K562 (cell line): ENCODE measurements around the gene CROCC2. TPM values are rescaled to one million over a fixed set of nuclear protein-coding genes. Genes with fewer than 3 reads are reported as not detected.

Source experiments
- CAMTA2 ChIP-seq: fragments of 250-450 bp; sonication (Bioruptor Pico); conservative IDR thresholded peaks from 2 replicates; pipeline ENCODE4 v1.5.1; 2022
- KDM5B ChIP-seq: fragments of 200-600 bp; sonication (generic); IDR thresholded peaks from 2 replicates; pipeline ENCODE4 v1.6.1; 2012; ENCODE audit warnings: low read depth, mild to moderate bottlenecking, moderate library complexity, low read length, control low read depth, inconsistent platforms; ENCODE audit not compliant: insufficient replicate concordance
- LCOR ChIP-seq: sonication (generic); formaldehyde crosslinking; IDR thresholded peaks from 2 replicates; pipeline ENCODE4 v1.8.0; 2022; ENCODE audit warnings: mild to moderate bottlenecking, missing genetic modification reagents
- PBX2 ChIP-seq, 2 experiments: IDR thresholded peaks in 1 of 2; conservative IDR thresholded peaks in 1 of 2; 2 replicates each; pipeline ENCODE4 v1.6.1; 2016; ENCODE audit warnings: low read depth in 2 of 2, mild to moderate bottlenecking in 1 of 2, missing compliant biosample characterization in 1 of 2, missing genetic modification characterization in 1 of 2, moderate library complexity in 1 of 2
- SLC30A9 ChIP-seq: fragments of 250-450 bp; sonication (Bioruptor Pico); IDR thresholded peaks from 2 replicates; pipeline ENCODE4 v1.8.0; 2022; ENCODE audit warnings: mild to moderate bottlenecking, moderate library complexity
- ZBTB40 ChIP-seq, 2 experiments: fragments of 450-650 bp in 1 of 2; sonication (generic) in 1 of 2; formaldehyde crosslinking in 1 of 2; IDR thresholded peaks; 2 replicates each; pipeline versions ENCODE4 v1.7.1 to v1.9.0; 2016 to 2022; ENCODE audit warnings: inconsistent platforms in 1 of 2, mild to moderate bottlenecking in 1 of 2, missing genetic modification reagents in 1 of 2
- ZKSCAN8 ChIP-seq: fragments of 200-800 bp; sonication (Bioruptor generic); IDR thresholded peaks from 2 replicates; pipeline ENCODE4 v1.6.1; 2016; ENCODE audit warnings: missing genetic modification characterization, missing compliant biosample characterization
- polyA plus RNA-seq, 8 experiments: library from polyadenylated mRNA; depleted of rRNA in 4 of 8; stranded (reverse) in 5 of 8; unstranded in 3 of 8; fragments of >200 nt; fragmentation: Nextera tagmentation in 2 of 8; fragmentation: Illumina TruSeq in 1 of 8; extraction: Ambion mirVana in 2 of 8; extraction: Trizol in 1 of 8; gene quantifications; 2 replicates each; pipeline versions ENCODE4 v1.2.1 to v1.2.3, GENCODE V29; 2011 to 2014; ENCODE audit warnings: inconsistent platforms in 1 of 8, missing spikeins in 1 of 8
- total RNA-seq, 7 experiments: library from RNA; depleted of rRNA in 6 of 7; stranded (reverse); fragments of >200 nt in 6 of 7; fragmentation: Illumina TruSeq in 2 of 7; extraction: Trizol in 2 of 7; gene quantifications; 2 replicates each; pipeline versions ENCODE4 v1.2.1 to v1.2.3, GENCODE V29; 2011 to 2021; ENCODE audit warnings: low replicate concordance in 1 of 7

CROCC2 gene
- total and polyA plus RNA-seq, 9 of the 15 experiments (the other 6 are each of a cell fraction or from before 2014, with no cell fraction given): not detected

- TF ChIP-seq ZBTB40 (IDR thresholded peaks at IDR 0.05) (no peak), ZBTB40 (CRISPR knock-in tag; IDR thresholded peaks at IDR 0.05) (no peak), KDM5B (no peak), SLC30A9 (no peak), LCOR (CRISPR knock-in tag) (no peak), PBX2 (CRISPR knock-in tag; IDR thresholded peaks at IDR 0.05; ENCODE audit: low read depth) (no peak), PBX2 (tag; conservative IDR thresholded peaks at IDR 0.05; ENCODE audit: low read depth) (no peak), ZKSCAN8 (CRISPR knock-in tag) (no peak), CAMTA2 (CRISPR knock-in tag) (no peak)
These were observed 55.8 kb downstream of the CROCC2 start (continued) for GRCh38 chr2:240961910-240962299.
